ENCODE data around the gene AMH. TPM values are rescaled to one million over a fixed set of nuclear protein-coding genes. Genes with fewer than 3 reads are reported as not detected.

Gene AMH
- total and polyA plus RNA-seq, 10 donors, result 0.20 to 5.7 (median 1.0) TPM

- TF ChIP-seq CTCF (IDR thresholded peaks at IDR 0.05 in 8 of 11, conservative IDR thresholded peaks at IDR 0.05 in 3 of 11), result no peak
- TF ChIP-seq POLR2A (IDR thresholded peaks at IDR 0.05), result no peak
- no peak for TF ChIP-seq POLR2AphosphoS5 (IDR thresholded peaks at IDR 0.05)
- WGBS, 5 donors, result 78 to 88% (median 82%) methylated on average over 4 of the region's 4 CpGs
- H3K4me3 ChIP-seq, result peak overlapping the region in 6 of 8 donors; percentile 52 to 100 (median 99)
- H3K36me3 ChIP-seq, result peaks cover 0 to 24% (median 21%) of the 10 kb centered on the region in 6 donors
- H3K9me3 ChIP-seq, result no peaks in the 10 kb centered on the region
- no peaks in the 10 kb centered on the region for H3K27me3 ChIP-seq (replicated peaks in 1 of 7)
- intact Hi-C loops (cut with DNase I; ENCODE audit: low total_unique reads), result no loop called here
- no peak for DNase-seq
- H3K4me1 ChIP-seq, result peaks cover 36 to 83% (median 79%) of the 10 kb centered on the region in 6 donors
- H3K27ac ChIP-seq, result peak overlapping the region in 6 of 8 donors; percentile 98 to 100 (median 100)
Measured at GRCh38 chr19:2268480-2268830, 19.3 kb downstream of the AMH start.

- Histone ChIP-seq H3K27me3 (replicated peaks in 1 of 7) (no peaks in the 10 kb centered on the region), H3K9me3 (no peaks in the 10 kb centered on the region), H3K4me3 (peak overlapping the region; percentile 52 to 100 (median 98)), H3K4me1 (peaks cover 40 to 83% (median 79%) of the 10 kb centered on the region in 6 donors), H3K36me3 (peaks cover 0 to 28% (median 21%) of the 10 kb centered on the region in 6 donors), H3K27ac (peak overlapping the region; percentile 93 to 100 (median 100))
- intact Hi-C loops (cut with DNase I; ENCODE audit: low total_unique reads), result no loop called here
- no peak for DNase-seq
- WGBS, 5 donors, result 1 to 3% (median 1%) methylated on average over 16 to 19 of the region's 19 CpGs
- no peak for TF ChIP-seq CTCF (IDR thresholded peaks at IDR 0.05 in 8 of 11, conservative IDR thresholded peaks at IDR 0.05 in 3 of 11)
- TF ChIP-seq POLR2A (IDR thresholded peaks at IDR 0.05), result no peak
- no peak for TF ChIP-seq POLR2AphosphoS5 (IDR thresholded peaks at IDR 0.05)
Measured at GRCh38 chr19:2268861-2269243, 19.7 kb downstream of the AMH start.

- intact Hi-C loops (cut with DNase I; ENCODE audit: low total_unique reads), result loop anchor here (2.0 to 5.0 kb wide), 2 partner anchors 31 to 112 kb away; no protein-coding TSS in a partner anchor
- Histone ChIP-seq H3K4me3 (peak overlapping the region; percentile 92 to 100 (median 98)), H3K36me3 (peaks cover 0 to 34% (median 21%) of the 10 kb centered on the region in 6 donors), H3K9me3 (no peaks in the 10 kb centered on the region), H3K4me1 (peaks cover 47 to 83% (median 80%) of the 10 kb centered on the region in 6 donors), H3K27me3 (replicated peaks in 1 of 7) (no peaks in the 10 kb centered on the region), H3K27ac (peak overlapping the region; percentile 93 to 100 (median 100))
- 1 to 2% (median 1%) methylated on average over 71 to 103 of the region's 103 CpGs for WGBS, 5 donors
- DNase-seq, result peak; percentile 98
- TF ChIP-seq POLR2A (IDR thresholded peaks at IDR 0.05) (peak; percentile 99 to 100 (median 99)), POLR2AphosphoS5 (IDR thresholded peaks at IDR 0.05) (peak; percentile 100), CTCF (IDR thresholded peaks at IDR 0.05 in 8 of 11, conservative IDR thresholded peaks at IDR 0.05 in 3 of 11) (peak in 10 of 11 experiments; percentile 12 to 53 (median 39))
Measured at GRCh38 chr19:2269244-2270156, 20.4 kb downstream of the AMH start.

- peak overlapping the region; percentile 93 to 100 (median 100) for H3K27ac ChIP-seq
- peaks cover 47 to 83% (median 80%) of the 10 kb centered on the region in 6 donors for H3K4me1 ChIP-seq
- H3K9me3 ChIP-seq, result no peaks in the 10 kb centered on the region
- intact Hi-C loops (cut with DNase I; ENCODE audit: low total_unique reads), result loop anchor here (2.0 to 5.0 kb wide), 2 partner anchors 31 to 113 kb away; no protein-coding TSS in a partner anchor
- H3K4me3 ChIP-seq, result peak overlapping the region; percentile 92 to 100 (median 98)
- TF ChIP-seq CTCF (IDR thresholded peaks at IDR 0.05 in 8 of 11, conservative IDR thresholded peaks at IDR 0.05 in 3 of 11) (no peak), POLR2AphosphoS5 (IDR thresholded peaks at IDR 0.05) (no peak), POLR2A (IDR thresholded peaks at IDR 0.05) (no peak)
- no peaks in the 10 kb centered on the region for H3K27me3 ChIP-seq (replicated peaks in 1 of 7)
- WGBS, 5 donors, result 0 to 1% (median 0%) methylated on average over 7 to 30 of the region's 30 CpGs
- peaks cover 0 to 38% (median 22%) of the 10 kb centered on the region in 6 donors for H3K36me3 ChIP-seq
- peak; percentile 94 for DNase-seq
Measured at GRCh38 chr19:2270157-2270422, 21.0 kb downstream of the AMH start.

Measured in spleen (tissue), 11 donors.